Hematopoietic multipotent progenitor cell (in vitro differentiated cells): ENCODE measurements around the gene PEX6. TPM values are rescaled to one million over a fixed set of nuclear protein-coding genes. Genes with fewer than 3 reads are reported as not detected.
"Not testable (repeated sequence)": the region's sequence is repeated elsewhere in the genome, so short reads cannot be mapped to it uniquely, and the experiment has no call there.

Source experiments
- DNase-seq, 3 donors: peaks; one replicate each; pipeline ENCODE4 v3.0.0-alpha.2; 2011 to 2015; ENCODE audit warnings: low read depth in 2 of 3, low spot score in 2 of 3
- total RNA-seq: library from RNA; depleted of rRNA; stranded (reverse); fragments of >200 nt; gene quantifications from one replicate; pipeline ENCODE4 v1.2.3, GENCODE V29; 2012

The PEX6 gene
- total RNA-seq, 1 donor = 32.6 TPM

DNA sequence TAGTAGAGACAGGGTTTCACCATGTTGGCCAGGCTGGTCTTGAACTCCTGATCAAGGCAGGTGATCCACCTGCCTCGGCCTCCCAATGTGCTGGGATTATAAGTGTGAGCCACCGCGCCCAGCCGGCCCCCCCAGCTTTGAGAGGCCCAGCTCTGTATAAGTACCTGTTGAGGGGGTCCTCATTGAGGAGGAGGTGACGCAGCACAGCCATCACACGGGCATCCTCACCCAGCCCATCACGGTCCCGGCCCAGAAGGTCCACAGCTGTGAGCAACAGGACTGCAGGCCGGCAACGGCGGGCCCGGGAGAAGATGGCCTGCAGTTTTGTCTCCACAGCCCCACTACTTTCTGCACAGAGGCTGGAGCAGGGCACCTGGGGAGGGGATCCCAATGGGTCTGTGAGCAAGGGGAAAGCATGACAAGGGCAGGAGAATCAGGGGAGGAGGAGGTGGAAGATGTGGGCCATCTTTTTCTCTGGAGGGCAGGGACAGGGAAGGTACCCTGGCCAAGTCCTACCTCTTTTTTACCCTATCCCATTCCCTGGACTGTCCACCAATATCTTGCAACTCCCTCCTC is 10.8 kb downstream of the PEX6 start:
- DNase-seq = no peak

- DNase-seq = no peak
These were observed 11.8 kb downstream of the PEX6 start for GRCh38 chr6:42967228-42967627.

- DNase-seq = no peak
These were observed 12.4 kb downstream of the PEX6 start for GRCh38 chr6:42966571-42966970.

- peak in 2 of 3 donors; percentile 41 to 60 for DNase-seq
These were observed 15.0 kb downstream of the PEX6 start for GRCh38 chr6:42963855-42964605.

GRCh38 chr6:42963179-42963854 is 15.7 kb downstream of the PEX6 start:
- no peak for DNase-seq

GRCh38 chr6:42962502-42963178 is 16.3 kb downstream of the PEX6 start:
- DNase-seq = no peak

GRCh38 chr6:42962096-42962495 is 16.9 kb downstream of the PEX6 start:
- DNase-seq = no peak

- no peak for DNase-seq
These were observed 17.9 kb downstream of the PEX6 start for GRCh38 chr6:42961020-42961470.

DNA sequence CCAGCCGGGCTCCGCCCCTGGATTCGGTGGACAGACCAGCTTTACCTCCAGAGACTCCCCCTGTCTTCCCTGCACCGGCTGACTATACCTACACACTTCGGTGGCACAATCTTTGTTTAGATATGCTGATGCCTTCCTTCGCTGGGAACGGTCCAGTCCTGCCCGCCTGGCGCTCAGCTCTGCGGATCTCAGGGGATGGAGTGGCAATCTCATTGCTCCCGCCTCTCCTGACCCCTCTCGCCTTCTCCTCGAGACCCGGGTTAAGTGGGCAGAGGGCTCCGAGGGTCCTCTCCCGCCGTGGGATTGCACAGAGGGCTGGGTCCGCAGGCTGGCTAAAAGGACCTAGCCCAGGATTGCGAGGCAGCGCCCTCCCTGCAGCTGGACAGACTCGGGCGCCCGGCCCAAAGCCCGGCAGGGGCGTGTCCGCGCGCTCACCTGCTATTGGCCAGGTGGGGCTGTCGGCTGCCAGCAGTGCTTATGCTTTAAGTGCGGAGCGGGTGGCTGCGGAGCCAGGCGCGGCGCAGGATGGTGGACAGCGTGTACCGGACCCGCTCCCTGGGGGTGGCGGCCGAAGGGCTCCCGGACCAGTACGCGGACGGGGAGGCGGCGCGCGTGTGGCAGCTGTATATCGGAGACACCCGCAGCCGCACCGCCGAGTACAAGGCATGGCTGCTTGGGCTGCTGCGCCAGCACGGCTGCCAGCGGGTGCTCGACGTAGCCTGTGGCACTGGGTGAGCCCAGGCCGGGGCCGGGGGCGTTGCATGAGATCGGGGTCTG is 18.6 kb downstream of the PEX6 start, which contains the start of gene GNMT:
Gene GNMT (plus strand): TSS at position 512 of the 777 bp plus-strand sequence. CDS start 14 bp downstream, at position 526.
- DNase-seq = peak in 1 of 3 donors; percentile 30

- DNase-seq = no peak
These were observed 19.1 kb downstream of the PEX6 start for GRCh38 chr6:42959917-42960242.

DNA sequence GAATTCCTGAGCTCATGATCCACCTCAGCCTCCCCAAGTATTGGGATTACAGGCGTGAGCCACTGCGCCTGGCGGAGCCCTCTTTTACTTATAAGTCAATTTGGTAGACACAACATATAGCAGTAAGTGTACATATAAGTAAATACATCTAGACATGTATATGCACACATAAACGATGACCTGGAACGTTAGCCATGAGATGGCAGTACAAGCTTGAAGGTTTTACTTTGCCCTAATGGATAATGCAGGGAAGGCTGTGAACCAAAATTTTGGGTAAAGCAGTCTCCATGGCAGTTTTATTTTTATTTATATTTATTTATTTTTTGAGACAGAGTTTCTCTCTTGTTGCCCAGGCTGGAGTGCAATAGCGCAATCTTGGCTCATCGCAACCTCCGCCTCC is 20.9 kb downstream of the PEX6 start:
- DNase-seq = no peak

DNA sequence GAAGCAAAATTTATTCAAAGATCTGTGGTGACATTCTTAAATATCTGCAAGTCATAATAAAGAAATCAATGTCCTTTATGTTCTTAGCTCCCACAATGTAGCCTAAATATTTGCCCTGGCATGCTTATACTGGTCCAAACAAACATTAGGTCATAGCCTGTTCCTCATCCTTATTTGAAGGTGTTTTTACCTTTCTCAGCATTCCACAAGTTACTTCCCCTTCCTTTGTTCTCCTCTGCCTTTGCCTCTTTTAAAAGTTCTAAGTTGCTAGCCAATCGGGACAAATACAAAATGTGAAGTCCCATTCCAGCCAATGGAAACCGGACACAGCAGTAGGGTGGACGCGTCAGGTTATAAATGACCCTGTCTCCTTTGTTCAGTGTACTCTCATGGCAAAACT is 24.6 kb downstream of the PEX6 start:
- DNase-seq = not testable (repeated sequence)

GRCh38 chr6:42952389-42952788 is 26.6 kb downstream of the PEX6 start:
- no peak for DNase-seq

- DNase-seq = no peak
These were observed 31.0 kb downstream of the PEX6 start for GRCh38 chr6:42947950-42948349.

DNA sequence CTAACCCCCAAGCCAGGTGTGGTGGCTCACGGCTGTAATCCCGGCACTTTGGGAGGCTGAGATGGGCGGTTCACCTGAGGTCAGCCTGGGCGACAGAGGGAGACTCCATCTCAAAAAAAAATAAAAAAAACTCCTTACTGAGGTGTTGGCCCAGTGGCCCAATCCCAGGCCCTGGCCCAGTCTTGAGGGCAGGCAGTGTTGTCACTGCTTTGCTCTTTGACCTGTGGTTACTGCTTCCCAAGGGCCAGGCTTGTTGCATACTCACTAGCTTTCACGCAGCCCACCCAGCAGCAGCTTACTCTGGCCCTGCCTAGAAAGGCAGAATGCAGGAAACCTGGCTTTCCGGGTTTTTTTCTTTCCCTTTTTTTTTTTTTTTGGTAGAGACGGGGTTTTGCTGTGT is 36.5 kb downstream of the PEX6 start:
- no peak for DNase-seq

GRCh38 chr6:42941356-42941755 is 37.6 kb downstream of the PEX6 start:
- not testable (repeated sequence) for DNase-seq

- no peak for DNase-seq
These were observed 38.4 kb downstream of the PEX6 start for GRCh38 chr6:42940493-42941045.

- no peak for DNase-seq
These were observed 39.2 kb downstream of the PEX6 start for GRCh38 chr6:42939810-42940167.

- no peak for DNase-seq
These were observed 39.8 kb downstream of the PEX6 start for GRCh38 chr6:42938987-42939809.
